Measurements from ENCODE around the gene TBC1D10A. TPM values are rescaled to one million over a fixed set of nuclear protein-coding genes. Genes with fewer than 3 reads are reported as not detected.
A peak's percentile ranks its signal among the peaks of the same experiment; 100 is the strongest.

Gene TBC1D10A
- total RNA-seq, 1 experiment from 2014 or later: 21.6 TPM

GRCh38 chr22:30249049-30250038 is 77.4 kb downstream of the TBC1D10A start:
- DNase-seq (ENCODE audit: low read depth): no peak

- no peak for DNase-seq (ENCODE audit: low read depth)
These were observed 78.3 kb downstream of the TBC1D10A start for GRCh38 chr22:30248484-30248883.

- DNase-seq (ENCODE audit: low read depth): no peak
These were observed 78.8 kb downstream of the TBC1D10A start for GRCh38 chr22:30247974-30248373.

GRCh38 chr22:30247561-30247960 is 79.2 kb downstream of the TBC1D10A start:
- no peak for DNase-seq (ENCODE audit: low read depth)

- no peak for DNase-seq (ENCODE audit: low read depth)
These were observed 79.8 kb downstream of the TBC1D10A start for GRCh38 chr22:30246814-30247376.

- peak; percentile 79 for DNase-seq (ENCODE audit: low read depth)
These were observed 80.5 kb downstream of the TBC1D10A start, which contains the start of gene LIF for GRCh38 chr22:30245985-30246813. LIF (minus strand) TSS chr22:30246759; CDS start chr22:30246695, 64 bp downstream.

GRCh38 chr22:30245181-30245984 is 81.4 kb downstream of the TBC1D10A start:
- DNase-seq (ENCODE audit: low read depth): peak; percentile 46

GRCh38 chr22:30244641-30245040 is 82.1 kb downstream of the TBC1D10A start:
- no peak for DNase-seq (ENCODE audit: low read depth)

GRCh38 chr22:30244066-30244465 is 82.7 kb downstream of the TBC1D10A start:
- DNase-seq (ENCODE audit: low read depth): no peak

GRCh38 chr22:30243661-30244060 is 83.1 kb downstream of the TBC1D10A start:
- DNase-seq (ENCODE audit: low read depth): no peak

Other genes starting within 250 kb of the TBC1D10A start
- gene HORMAD2, start 246.5 kb downstream of the TBC1D10A start, total RNA-seq (2014; rRNA removed): not detected in 2 replicates
- gene LIF, start 80.2 kb downstream of the TBC1D10A start, total RNA-seq (2014; rRNA removed): 23.1 and 23.3 TPM in 2 replicates
- gene OSM, start 60.1 kb downstream of the TBC1D10A start, total RNA-seq (2014; rRNA removed): not detected in 2 replicates
- 8.7 and 19.1 TPM in 2 replicates for gene CASTOR1, start 37.4 kb downstream of the TBC1D10A start, total RNA-seq (2014; rRNA removed)
- 37.6 and 77.7 TPM in 2 replicates for gene SF3A1, start 30.0 kb upstream of the TBC1D10A start, total RNA-seq (2014; rRNA removed)
- 2.6 and 3.2 TPM in 2 replicates for gene CCDC157, start 30.1 kb upstream of the TBC1D10A start, total RNA-seq (2014; rRNA removed)
- 36.0 and 39.5 TPM in 2 replicates for gene RNF215, start 60.5 kb upstream of the TBC1D10A start, total RNA-seq (2014; rRNA removed)
- gene SEC14L2, start 70.1 kb upstream of the TBC1D10A start, total RNA-seq (2014; rRNA removed): 34.8 and 40.8 TPM in 2 replicates
- gene MTFP1, start 98.8 kb upstream of the TBC1D10A start, total RNA-seq (2014; rRNA removed): 30.0 and 32.2 TPM in 2 replicates
- gene SEC14L3, start 145.1 kb upstream of the TBC1D10A start, total RNA-seq (2014; rRNA removed): not detected in 2 replicates
- gene SEC14L4, start 178.8 kb upstream of the TBC1D10A start, total RNA-seq (2014; rRNA removed): 0.13 TPM in 1 of 2 replicates, not detected in the other
- gene SEC14L6, start 219.8 kb upstream of the TBC1D10A start, total RNA-seq (2014; rRNA removed): not detected in 2 replicates
- gene GAL3ST1, start 247.7 kb upstream of the TBC1D10A start, total RNA-seq (2014; rRNA removed): not detected in 2 replicates